ENCODE data around the gene SYMPK.

GRCh38 chr19:45793876-45794275 is 69.1 kb downstream of the SYMPK start:
- TF ChIP-seq TAF1 (IDR thresholded peaks at IDR 0.05; ENCODE audit: borderline replicate concordance, low read depth, low read length) (no peak), POLR2A (IDR thresholded peaks at IDR 0.05; ENCODE audit: low read depth, low read length) (no peak)

Data from GM12892 (cell line).